Measurements from ENCODE around the gene KRT81. TPM values are rescaled to one million over a fixed set of nuclear protein-coding genes. Genes with fewer than 3 reads are reported as not detected.

KRT81 gene
- total RNA-seq, 1 experiment from 2014 or later, result 0.90 TPM

DNA sequence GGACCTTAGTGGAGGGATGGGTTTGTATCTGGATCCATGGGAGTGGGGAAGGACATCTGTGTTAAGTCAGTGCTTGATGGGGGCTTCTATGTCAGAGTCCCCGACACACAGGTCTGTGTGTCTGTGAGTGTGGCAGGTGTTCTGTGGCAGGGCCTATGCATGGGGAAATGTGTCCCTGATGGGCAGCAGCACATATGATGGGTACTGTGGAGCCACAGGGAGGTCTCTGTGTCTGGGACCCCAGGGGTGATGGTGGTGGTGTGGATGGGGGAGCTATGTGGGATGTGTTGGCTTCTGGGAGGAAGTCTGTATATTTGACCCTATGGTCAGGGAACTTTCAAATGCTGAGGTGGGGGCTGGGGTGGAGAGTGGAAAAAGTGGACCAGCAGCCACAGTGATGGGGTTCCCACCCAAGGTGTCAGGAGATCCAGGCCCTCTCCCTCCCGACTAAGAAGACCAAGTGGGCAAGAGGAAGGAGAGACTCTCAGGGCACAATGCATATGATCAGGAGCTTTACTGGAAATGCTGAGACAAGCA lies 41.8 kb downstream of the KRT81 start:
- H3K9me3 ChIP-seq (ENCODE audit: control insufficient read depth, insufficient read depth, low read depth, low read length), result no peaks in the 10 kb centered on the region
- CTCF ChIA-PET, result no interaction called here
- TF ChIP-seq POLR2AphosphoS5 (IDR thresholded peaks at IDR 0.05; ENCODE audit: low read depth, low read length) (no peak), TCF7L2 (IDR thresholded peaks at IDR 0.05; ENCODE audit: low read depth, low read length) (no peak), CTCF (IDR thresholded peaks at IDR 0.05) (no peak), SIN3A (IDR thresholded peaks at IDR 0.05; ENCODE audit: borderline replicate concordance, insufficient read depth, low read depth, low read length) (no peak)
- TF ChIP-seq, protein P1, sequence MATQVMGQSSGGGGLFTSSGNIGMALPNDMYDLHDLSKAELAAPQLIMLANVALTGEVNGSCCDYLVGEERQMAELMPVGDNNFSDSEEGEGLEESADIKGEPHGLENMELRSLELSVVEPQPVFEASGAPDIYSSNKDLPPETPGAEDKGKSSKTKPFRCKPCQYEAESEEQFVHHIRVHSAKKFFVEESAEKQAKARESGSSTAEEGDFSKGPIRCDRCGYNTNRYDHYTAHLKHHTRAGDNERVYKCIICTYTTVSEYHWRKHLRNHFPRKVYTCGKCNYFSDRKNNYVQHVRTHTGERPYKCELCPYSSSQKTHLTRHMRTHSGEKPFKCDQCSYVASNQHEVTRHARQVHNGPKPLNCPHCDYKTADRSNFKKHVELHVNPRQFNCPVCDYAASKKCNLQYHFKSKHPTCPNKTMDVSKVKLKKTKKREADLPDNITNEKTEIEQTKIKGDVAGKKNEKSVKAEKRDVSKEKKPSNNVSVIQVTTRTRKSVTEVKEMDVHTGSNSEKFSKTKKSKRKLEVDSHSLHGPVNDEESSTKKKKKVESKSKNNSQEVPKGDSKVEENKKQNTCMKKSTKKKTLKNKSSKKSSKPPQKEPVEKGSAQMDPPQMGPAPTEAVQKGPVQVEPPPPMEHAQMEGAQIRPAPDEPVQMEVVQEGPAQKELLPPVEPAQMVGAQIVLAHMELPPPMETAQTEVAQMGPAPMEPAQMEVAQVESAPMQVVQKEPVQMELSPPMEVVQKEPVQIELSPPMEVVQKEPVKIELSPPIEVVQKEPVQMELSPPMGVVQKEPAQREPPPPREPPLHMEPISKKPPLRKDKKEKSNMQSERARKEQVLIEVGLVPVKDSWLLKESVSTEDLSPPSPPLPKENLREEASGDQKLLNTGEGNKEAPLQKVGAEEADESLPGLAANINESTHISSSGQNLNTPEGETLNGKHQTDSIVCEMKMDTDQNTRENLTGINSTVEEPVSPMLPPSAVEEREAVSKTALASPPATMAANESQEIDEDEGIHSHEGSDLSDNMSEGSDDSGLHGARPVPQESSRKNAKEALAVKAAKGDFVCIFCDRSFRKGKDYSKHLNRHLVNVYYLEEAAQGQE (IDR thresholded peaks at IDR 0.05; ENCODE audit: insufficient read depth in 1 of 2, low read depth in 2 of 2, low read length in 1 of 2), result no peak
- DNase-seq (ENCODE audit: low read depth, low spot score), result no peak
- BruUV-seq (replicated peaks), result no TSS peak
- intact Hi-C loops (cut with micrococcal nuclease; ENCODE audit: unreplicated experiment), result no loop called here
- no peak for ATAC-seq
- H3K4me3 ChIP-seq (ENCODE audit: low read depth in 2 of 2, low read length in 2 of 2), result no peak overlapping the region
- in situ Hi-C loops (cut with HindIII; ENCODE audit: low pct_unique_long_range_greater_than_20kb, low sequenced_read_pairs), result no loop called here
- POLR2A ChIA-PET, result no interaction called here
- H3K4me1 ChIP-seq (ENCODE audit: control insufficient read depth, insufficient read depth, low read length), result peaks cover 52% of the 10 kb centered on the region
- no peaks in the 10 kb centered on the region for H3K36me3 ChIP-seq (ENCODE audit: control insufficient read depth, insufficient read depth, low read length)
- no peaks in the 10 kb centered on the region for H3K27me3 ChIP-seq (ENCODE audit: control insufficient read depth, insufficient read depth, low read length)
- peak overlapping the region; percentile 78 for H3K27ac ChIP-seq (ENCODE audit: low read length)

- CTCF ChIA-PET, result no interaction called here
- in situ Hi-C loops (cut with HindIII; ENCODE audit: low pct_unique_long_range_greater_than_20kb, low sequenced_read_pairs), result no loop called here
- POLR2A ChIA-PET, result no interaction called here
- no peak for TF ChIP-seq CTCF (IDR thresholded peaks at IDR 0.05)
- no peak for TF ChIP-seq SIN3A (IDR thresholded peaks at IDR 0.05; ENCODE audit: borderline replicate concordance, insufficient read depth, low read depth, low read length)
- TF ChIP-seq TCF7L2 (IDR thresholded peaks at IDR 0.05; ENCODE audit: low read depth, low read length), result no peak
- no peak for TF ChIP-seq POLR2AphosphoS5 (IDR thresholded peaks at IDR 0.05; ENCODE audit: low read depth, low read length)
- TF ChIP-seq, protein P1 (IDR thresholded peaks at IDR 0.05; ENCODE audit: insufficient read depth in 1 of 2, low read depth in 2 of 2, low read length in 1 of 2), result no peak
- intact Hi-C loops (cut with micrococcal nuclease; ENCODE audit: unreplicated experiment), result no loop called here
- H3K4me3 ChIP-seq (ENCODE audit: low read depth in 2 of 2, low read length in 2 of 2), result no peak overlapping the region
- no peaks in the 10 kb centered on the region for H3K9me3 ChIP-seq (ENCODE audit: control insufficient read depth, insufficient read depth, low read depth, low read length)
- peaks cover 60% of the 10 kb centered on the region for H3K4me1 ChIP-seq (ENCODE audit: control insufficient read depth, insufficient read depth, low read length)
- no peaks in the 10 kb centered on the region for H3K36me3 ChIP-seq (ENCODE audit: control insufficient read depth, insufficient read depth, low read length)
- H3K27ac ChIP-seq (ENCODE audit: low read length), result peak overlapping the region; percentile 78
- DNase-seq (ENCODE audit: low read depth, low spot score) (no peak), ATAC-seq (no peak)
- H3K27me3 ChIP-seq (ENCODE audit: control insufficient read depth, insufficient read depth, low read length), result no peaks in the 10 kb centered on the region
- BruUV-seq (replicated peaks), result no TSS peak
Observed at GRCh38 chr12:52248541-52249461, 42.5 kb downstream of the KRT81 start.

Data from Panc1 (cell line).